MCF 10A (cell line): ENCODE data around the gene POLR1E. TPM values are rescaled to one million over a fixed set of nuclear protein-coding genes. Genes with fewer than 3 reads are reported as not detected.

Source experiments
- BruUV-seq: library from RNA; stranded (reverse); fragments of 400-500 nt; replicated peaks from 2 replicates; lab custom pipeline; 2021; lab: Mats Ljungman, UMichigan
- CTCF ChIA-PET: fragments of 300-600 bp; sonication (Branson Sonifier 250); formaldehyde crosslinking; extraction: SDS; loops from one replicate; lab custom pipeline; 2021; ENCODE audit warnings: antibody characterized with exemption, inconsistent platforms; lab: Yijun Ruan, JAX
- POLR2A ChIA-PET: fragments of 300-600, 350-650 bp; sonication (Branson Sonifier 250); formaldehyde crosslinking; extraction: SDS; loops from one replicate; lab custom pipeline; 2020; ENCODE audit warnings: antibody characterized with exemption, inconsistent platforms; lab: Yijun Ruan, JAX
- DNase-seq: peaks from one replicate; pipeline ENCODE4 v3.0.0-alpha.2; 2018; ENCODE audit not compliant: unreplicated experiment
- H3K27ac Mint-ChIP-seq: one replicate; pipeline ENCODE4 v1.8.0; 2022; ENCODE audit warnings: mild to moderate bottlenecking, low read depth, mixed read lengths; ENCODE audit not compliant: unreplicated experiment
- H3K27me3 Mint-ChIP-seq: one replicate; pipeline ENCODE4 v1.8.0; 2022; ENCODE audit warnings: mixed read lengths; ENCODE audit not compliant: insufficient read depth, unreplicated experiment
- H3K36me3 Mint-ChIP-seq: one replicate; pipeline ENCODE4 v1.8.0; 2022; ENCODE audit warnings: mild to moderate bottlenecking, moderate library complexity, mixed read lengths; ENCODE audit not compliant: insufficient read depth, unreplicated experiment
- H3K4me1 Mint-ChIP-seq: one replicate; pipeline ENCODE4 v1.8.0; 2022; ENCODE audit warnings: mixed read lengths; ENCODE audit not compliant: insufficient read depth, unreplicated experiment
- H3K4me3 Mint-ChIP-seq: one replicate; pipeline ENCODE4 v1.8.0; 2022; ENCODE audit warnings: mild to moderate bottlenecking, moderate library complexity, mixed read lengths; ENCODE audit not compliant: unreplicated experiment
- H3K9me3 Mint-ChIP-seq: one replicate; pipeline ENCODE4 v1.8.0; 2022; ENCODE audit warnings: mixed read lengths; ENCODE audit not compliant: unreplicated experiment
- CTCF ChIP-seq: fragments of 200-600 bp; IDR thresholded peaks from one replicate; pipeline ENCODE4 v1.8.0; 2022; ENCODE audit warnings: antibody characterized with exemption, mild to moderate bottlenecking; ENCODE audit not compliant: unreplicated experiment
- intact Hi-C: fragments of 100-400 bp; cut with micrococcal nuclease; formaldehyde crosslinking; loops from 2 replicates; pipeline ENCODE4 v1.14.1; 2022
- total RNA-seq: library from RNA; stranded (reverse); gene quantifications from 2 replicates; pipeline ENCODE4 v1.2.3, GENCODE V29; 2022

Gene POLR1E
- total RNA-seq, 1 experiment from 2014 or later: 50.3 TPM

- intact Hi-C loops: loop anchor here (5.0 to 10.0 kb wide), 5 partner anchors 106 to 879 kb away; partner anchors contain the start of genes DCAF10, SLC25A51 and TOMM5
- CTCF ChIA-PET: interaction anchor here (0.6 to 1.4 kb wide), 5 partner anchors 13 to 110 kb away, joined by 3 read pairs; no protein-coding TSS in a partner anchor
- no peak for TF ChIP-seq CTCF
- Mint-ChIP-seq H3K4me3 (peak overlapping the region; percentile 90), H3K9me3 (no peaks in the 10 kb centered on the region), H3K27ac (peak overlapping the region; percentile 94), H3K36me3 (peaks cover 28% of the 10 kb centered on the region), H3K4me1 (peaks cover 27% of the 10 kb centered on the region), H3K27me3 (no peaks in the 10 kb centered on the region)
- BruUV-seq: TSS peak; percentile 38
- POLR2A ChIA-PET: interaction anchor here (0.5 to 4.5 kb wide), 20 partner anchors 10 to 492 kb away, joined by 3 to 75 read pairs (median 5); partner anchors contain the start of genes DCAF10, EXOSC3, TOMM5 and ZBTB5
- DNase-seq: no peak
These were observed 488 bp downstream of the POLR1E start for GRCh38 chr9:37486256-37486615.

GRCh38 chr9:37486616-37487548 lies 1.1 kb downstream of the POLR1E start:
- Mint-ChIP-seq H3K4me3 (peak overlapping the region; percentile 90), H3K27ac (peak overlapping the region; percentile 94), H3K36me3 (peaks cover 33% of the 10 kb centered on the region), H3K9me3 (no peaks in the 10 kb centered on the region), H3K27me3 (no peaks in the 10 kb centered on the region), H3K4me1 (peaks cover 21% of the 10 kb centered on the region)
- no peak for TF ChIP-seq CTCF
- TSS peak; percentile 79 for BruUV-seq
- ChIA-PET POLR2A (interaction anchor here (0.5 to 4.5 kb wide), 24 partner anchors 9 to 1180 kb away, joined by 3 to 75 read pairs (median 4); partner anchors contain the start of genes DCAF10, EXOSC3, TOMM5 and ZBTB5), CTCF (interaction anchor here (0.6 to 1.4 kb wide), 7 partner anchors 12 to 109 kb away, joined by 3 to 4 read pairs (median 3); partner anchors contain the start of gene ZBTB5)
- peak; percentile 47 for DNase-seq
- intact Hi-C loops: loop anchor here (5.0 to 10.0 kb wide), 5 partner anchors 105 to 878 kb away; partner anchors contain the start of genes DCAF10, SLC25A51 and TOMM5

GRCh38 chr9:37491939-37492338 lies 6.2 kb downstream of the POLR1E start:
- Mint-ChIP-seq H3K27ac (no peak overlapping the region), H3K4me3 (no peak overlapping the region), H3K9me3 (no peaks in the 10 kb centered on the region), H3K36me3 (peaks cover 78% of the 10 kb centered on the region), H3K27me3 (no peaks in the 10 kb centered on the region), H3K4me1 (peaks cover 11% of the 10 kb centered on the region)
- DNase-seq: no peak
- intact Hi-C loops: no loop called here
- BruUV-seq: no TSS peak
- no peak for TF ChIP-seq CTCF
- ChIA-PET POLR2A (no interaction called here), CTCF (no interaction called here)

GRCh38 chr9:37495571-37495970 lies 9.8 kb downstream of the POLR1E start:
- no peak for DNase-seq
- intact Hi-C loops: no loop called here
- no peak overlapping the region for H3K4me3 Mint-ChIP-seq
- peaks cover 1% of the 10 kb centered on the region for H3K4me1 Mint-ChIP-seq
- no peaks in the 10 kb centered on the region for H3K9me3 Mint-ChIP-seq
- peaks cover 90% of the 10 kb centered on the region for H3K36me3 Mint-ChIP-seq
- no peak for TF ChIP-seq CTCF
- POLR2A ChIA-PET: interaction anchor here (0.6 to 2.0 kb wide), 5 partner anchors 8 to 890 kb away, joined by 3 to 15 read pairs (median 3); no protein-coding TSS in a partner anchor
- H3K27me3 Mint-ChIP-seq: no peaks in the 10 kb centered on the region
- CTCF ChIA-PET: interaction anchor here (0.7 kb wide), 2 partner anchors 39 to 500 kb away, joined by 3 to 5 read pairs; no protein-coding TSS in a partner anchor
- H3K27ac Mint-ChIP-seq: peak overlapping the region; percentile 35
- no TSS peak for BruUV-seq
